GM21360 (cell line): Measurements from ENCODE around the gene IL5RA.

Source experiments
- ATAC-seq: cut with Tn5 transposase; IDR thresholded peaks from one replicate; pipeline ENCODE4 v1.9.1; 2021; ENCODE audit warnings: mild to moderate bottlenecking, moderate library complexity; ENCODE audit not compliant: unreplicated experiment

Gene IL5RA

GRCh38 chr3:3109407-3110298, 521 bp downstream of the IL5RA start:
- peak; percentile 80 for ATAC-seq

DNA sequence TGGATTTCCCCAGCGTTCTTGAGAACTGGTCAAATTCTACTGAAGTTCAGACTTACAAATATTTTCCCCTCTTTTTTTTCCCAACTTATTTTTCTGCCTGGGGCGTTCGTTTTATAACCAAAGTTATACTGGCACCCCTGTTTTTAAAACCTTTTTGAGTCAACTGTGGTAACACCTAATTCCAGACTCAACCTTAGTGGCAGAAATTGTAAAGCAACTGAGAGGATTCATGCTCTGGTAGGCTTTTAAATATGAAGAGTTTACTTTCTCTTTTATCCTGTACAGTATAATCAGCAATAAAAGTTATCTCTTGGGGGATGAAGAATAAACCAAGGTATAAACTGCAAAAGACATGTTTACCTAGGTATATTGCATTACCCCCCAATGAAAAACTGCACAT, 2.3 kb downstream of the IL5RA start:
- ATAC-seq: no peak

GRCh38 chr3:3107181-3107580, 3.0 kb downstream of the IL5RA start:
- ATAC-seq: no peak

DNA sequence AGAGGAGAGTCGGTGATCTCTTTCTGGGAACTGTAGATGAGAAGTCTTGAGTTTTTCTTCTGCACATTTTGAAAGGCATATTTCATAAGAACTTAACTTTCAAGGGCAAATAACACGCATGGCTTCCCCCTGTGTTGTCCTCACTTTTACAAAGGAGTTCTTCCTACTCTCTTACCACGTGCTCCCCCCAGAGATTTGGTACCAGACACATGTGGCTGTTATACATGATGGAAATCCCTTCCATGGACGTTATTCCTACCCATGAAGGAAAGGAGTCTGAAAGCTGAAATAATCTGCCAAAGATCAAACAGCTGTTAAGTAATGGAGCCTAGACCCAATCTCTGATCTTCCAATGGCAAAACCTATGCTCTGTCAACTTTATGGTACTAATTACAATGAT, 4.4 kb downstream of the IL5RA start:
- no peak for ATAC-seq

DNA sequence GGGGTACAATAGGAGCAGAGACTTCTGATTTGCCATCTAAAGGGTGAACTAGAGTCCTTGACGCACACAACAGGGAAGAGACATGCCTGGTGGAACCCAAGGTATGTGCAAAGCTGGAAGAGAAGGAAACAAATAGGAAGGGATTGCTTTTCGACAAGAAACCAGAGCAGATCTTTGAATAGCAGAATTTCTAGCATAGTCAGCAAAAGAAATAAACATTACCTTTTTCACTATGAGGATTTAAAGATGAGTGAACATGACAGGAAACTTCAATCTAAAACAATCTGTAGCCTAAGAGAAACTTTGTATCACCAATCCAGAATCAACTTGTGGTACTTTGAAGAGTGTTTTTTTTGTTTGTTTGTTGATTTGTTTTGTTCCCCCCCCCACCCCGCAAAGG, 4.9 kb downstream of the IL5RA start:
- no peak for ATAC-seq

DNA sequence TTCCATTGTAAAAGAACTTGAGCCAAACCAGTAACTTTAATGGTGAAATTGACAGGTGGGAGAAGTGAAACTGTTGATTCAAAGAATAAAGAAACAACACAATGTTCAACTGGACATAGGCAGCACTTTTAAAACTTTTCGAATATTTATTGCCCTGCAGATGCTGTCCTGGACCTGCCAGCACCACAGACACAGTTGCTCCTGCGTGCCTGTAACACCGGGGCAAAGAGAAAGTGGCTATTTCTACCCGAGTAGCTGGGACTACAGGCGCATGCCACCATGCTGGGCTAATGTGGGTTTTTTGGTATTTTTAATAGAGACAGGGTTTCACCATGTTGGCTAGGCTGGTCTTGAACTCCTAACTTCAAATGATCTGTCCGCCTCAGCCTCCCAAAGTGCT, 7.4 kb downstream of the IL5RA start:
- no peak for ATAC-seq

GRCh38 chr3:3101660-3102458, 8.3 kb downstream of the IL5RA start:
- ATAC-seq: peak; percentile 77

DNA sequence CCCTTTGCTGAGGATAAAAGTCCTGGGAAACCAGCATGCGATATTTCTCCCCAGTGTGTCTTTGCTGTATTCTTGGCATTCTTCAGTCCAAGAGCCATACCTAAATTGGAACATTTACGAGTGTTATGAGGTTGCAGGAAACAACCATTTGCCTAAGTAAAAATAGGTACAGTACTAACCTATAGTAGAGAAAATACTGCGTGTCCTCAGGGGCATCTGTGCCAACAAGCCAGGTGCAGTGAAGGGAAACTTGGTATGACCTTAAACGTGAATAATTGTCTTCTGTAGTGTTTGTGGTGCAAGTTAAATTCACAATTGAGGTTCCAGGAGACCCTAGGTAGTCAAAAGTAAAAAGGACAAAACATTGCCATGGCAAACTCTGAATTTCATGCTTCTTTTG, 12.2 kb downstream of the IL5RA start:
- ATAC-seq: no peak

DNA sequence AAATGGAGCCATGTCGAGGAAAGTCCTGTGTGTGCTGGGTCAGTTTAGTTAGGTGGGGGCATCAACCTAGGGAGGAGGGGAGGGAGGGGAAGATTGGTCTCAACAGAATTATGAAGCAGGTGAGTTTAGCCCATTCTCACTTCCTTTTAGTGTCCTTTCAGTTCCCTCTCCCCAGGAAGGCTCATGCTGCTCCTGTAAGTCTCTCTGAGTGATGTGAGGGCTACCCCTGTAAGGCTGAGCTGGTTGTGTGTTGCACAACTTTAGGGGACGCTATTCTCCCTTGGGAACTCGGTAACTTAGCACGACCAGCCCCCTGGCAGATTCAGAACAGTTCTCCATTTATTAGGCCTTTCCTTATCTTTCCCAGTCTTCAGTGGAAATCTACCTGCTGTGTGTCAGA, 21.2 kb downstream of the IL5RA start:
- ATAC-seq: peak; percentile 96

GRCh38 chr3:3087716-3088465, 22.3 kb downstream of the IL5RA start:
- ATAC-seq: no peak

- ATAC-seq: no peak
These were observed 22.9 kb downstream of the IL5RA start for GRCh38 chr3:3087279-3087678.

GRCh38 chr3:3086239-3086638, 23.9 kb downstream of the IL5RA start:
- no peak for ATAC-seq

- ATAC-seq: peak; percentile 36
These were observed 24.4 kb downstream of the IL5RA start for GRCh38 chr3:3085782-3086181.

GRCh38 chr3:3084890-3085289, 25.3 kb downstream of the IL5RA start:
- no peak for ATAC-seq

GRCh38 chr3:3082234-3082924, 27.8 kb downstream of the IL5RA start:
- peak; percentile 75 for ATAC-seq

DNA sequence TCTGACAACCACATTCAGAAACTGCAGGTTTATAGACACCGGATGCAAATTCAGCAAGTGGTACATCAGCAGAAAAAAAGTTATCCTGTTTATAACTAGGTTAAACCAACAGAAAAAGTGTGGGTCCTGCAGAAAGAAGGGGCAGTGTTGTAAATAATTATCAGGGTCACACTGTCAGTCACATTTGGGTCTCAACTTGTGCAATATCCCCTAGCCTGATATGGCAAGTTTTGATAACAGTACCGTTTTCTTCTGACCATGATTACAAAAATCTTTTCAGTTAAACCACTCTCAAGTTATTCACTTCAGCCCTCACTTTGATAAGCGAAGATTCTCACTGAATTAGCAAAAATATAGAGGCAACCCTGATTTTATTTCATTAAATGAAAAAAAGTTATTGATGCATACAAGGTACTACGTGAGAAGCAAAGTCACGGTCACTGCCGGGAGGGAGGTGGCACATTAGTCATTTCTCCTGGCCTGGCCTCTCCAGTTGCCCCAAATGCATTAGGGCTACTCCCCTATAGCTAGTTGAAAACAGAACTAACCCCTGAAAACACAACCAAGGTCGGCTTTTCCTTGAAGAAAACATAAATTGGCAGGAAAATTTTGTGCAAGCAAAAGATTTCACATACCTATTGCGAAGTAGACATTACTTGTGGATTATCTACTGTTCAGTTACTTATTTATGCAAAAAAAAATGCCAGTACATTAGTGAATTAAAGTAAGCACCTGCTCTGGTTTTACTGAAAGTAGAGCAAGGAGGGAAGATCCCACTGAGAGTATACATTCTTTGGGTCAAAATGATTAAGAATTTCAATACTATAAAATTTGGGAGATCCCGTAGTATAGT, 28.6 kb downstream of the IL5RA start:
- peak; percentile 30 for ATAC-seq

DNA sequence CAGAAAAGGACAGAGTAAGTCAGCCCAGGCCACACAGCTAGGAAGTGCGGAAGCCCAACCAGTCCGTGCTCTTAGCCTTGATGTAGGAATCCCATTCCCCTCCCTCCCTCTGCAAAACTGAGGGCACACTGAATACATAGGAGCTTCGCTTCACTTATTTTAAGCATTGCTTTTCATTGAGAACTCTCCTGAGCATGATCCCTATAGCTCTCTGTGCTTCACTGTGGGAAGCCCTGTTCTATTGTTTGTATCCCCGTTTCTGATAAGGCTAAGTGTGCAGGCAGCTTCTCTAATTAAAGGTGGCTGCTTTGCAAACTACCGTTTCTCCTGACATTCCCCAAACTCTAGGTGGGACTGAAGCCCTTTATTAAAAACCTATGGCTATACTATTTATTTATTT, 29.9 kb downstream of the IL5RA start:
- ATAC-seq: no peak

GRCh38 chr3:3074551-3075257, 35.5 kb downstream of the IL5RA start:
- peak; percentile 90 for ATAC-seq

- no peak for ATAC-seq
These were observed 39.0 kb downstream of the IL5RA start for GRCh38 chr3:3071136-3071535.
